GM21360 (cell line): ENCODE data around the gene BANP.
"Not testable (repeated sequence)": the region's sequence is repeated elsewhere in the genome, so short reads cannot be mapped to it uniquely, and the experiment has no call there.

Source experiments
- ATAC-seq: cut with Tn5 transposase; IDR thresholded peaks from one replicate; pipeline ENCODE4 v1.9.1; 2021; ENCODE audit warnings: mild to moderate bottlenecking, moderate library complexity; ENCODE audit not compliant: unreplicated experiment

BANP gene

DNA sequence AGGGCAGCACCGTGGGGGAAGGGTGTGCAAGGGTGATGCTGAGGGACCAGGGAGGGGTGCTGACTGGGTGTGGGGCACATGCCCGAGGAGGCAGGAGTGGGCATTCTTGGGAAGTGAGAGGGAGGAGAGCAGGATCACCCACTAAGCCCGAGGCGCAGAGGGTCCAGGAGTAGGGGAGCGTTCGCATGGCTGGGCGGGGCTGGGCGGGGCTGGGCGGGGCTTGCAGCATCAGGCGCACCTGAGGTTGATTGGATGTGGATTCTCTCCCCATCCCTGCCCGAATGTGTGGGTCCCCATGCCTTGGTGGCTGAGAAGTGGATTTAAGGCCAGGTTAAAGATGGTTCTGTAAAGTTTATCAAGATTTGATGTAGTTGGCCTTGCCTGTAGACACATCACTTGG lies 14.2 kb downstream of the BANP start:
- ATAC-seq, result no peak

DNA sequence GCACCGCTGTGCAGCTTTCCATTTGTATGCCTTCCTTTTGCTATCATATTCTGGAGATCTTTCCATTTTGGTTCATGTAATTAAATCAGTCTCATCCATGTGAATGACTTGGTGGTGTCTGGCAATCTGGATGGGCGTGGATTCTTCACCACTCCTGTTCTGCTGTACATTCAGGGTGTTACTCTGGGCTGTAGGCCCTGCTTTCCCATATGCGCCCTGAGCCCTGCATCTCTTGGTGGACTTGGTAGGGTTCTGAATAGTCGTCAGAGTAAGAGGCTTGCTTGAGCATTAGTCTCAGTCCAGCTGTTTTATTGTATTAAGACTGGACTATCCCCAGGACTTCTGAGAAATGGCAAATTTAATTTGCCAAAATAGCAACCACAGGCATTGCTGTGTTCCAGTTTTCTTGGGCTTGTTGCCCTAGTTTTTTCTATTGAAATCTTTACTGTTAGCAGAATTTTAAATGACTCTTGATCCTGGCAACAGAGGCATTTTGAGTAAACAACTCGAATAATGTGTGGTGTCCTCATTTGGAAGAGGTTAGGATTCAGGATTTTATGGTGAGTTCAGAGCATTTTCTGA lies 14.9 kb downstream of the BANP start:
- ATAC-seq, result no peak

DNA sequence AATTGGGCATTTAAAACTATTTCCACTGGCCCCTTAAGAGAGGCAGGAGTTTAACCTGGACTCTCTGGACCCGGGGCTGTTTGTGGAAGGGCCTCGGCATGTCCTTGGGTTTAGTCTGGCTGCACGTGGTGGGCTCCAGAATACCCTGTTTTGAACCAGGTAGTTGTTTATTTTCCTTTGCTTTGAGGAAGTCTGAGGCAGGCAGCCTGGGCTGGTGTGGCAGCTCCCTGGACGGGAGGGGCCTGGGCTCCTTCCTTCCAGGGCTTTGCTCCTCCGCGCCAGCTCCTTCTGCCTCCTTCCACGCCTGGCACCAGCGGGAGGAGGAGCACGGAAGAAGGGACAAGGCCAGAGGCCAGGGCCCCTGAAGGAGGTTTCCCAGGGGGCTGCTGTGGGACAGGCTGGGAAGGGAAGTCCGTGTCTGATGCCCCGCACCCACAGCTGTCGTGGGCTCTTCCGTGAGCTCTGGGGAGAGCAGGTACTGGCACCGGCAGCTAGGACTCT lies 15.5 kb downstream of the BANP start:
- no peak for ATAC-seq

DNA sequence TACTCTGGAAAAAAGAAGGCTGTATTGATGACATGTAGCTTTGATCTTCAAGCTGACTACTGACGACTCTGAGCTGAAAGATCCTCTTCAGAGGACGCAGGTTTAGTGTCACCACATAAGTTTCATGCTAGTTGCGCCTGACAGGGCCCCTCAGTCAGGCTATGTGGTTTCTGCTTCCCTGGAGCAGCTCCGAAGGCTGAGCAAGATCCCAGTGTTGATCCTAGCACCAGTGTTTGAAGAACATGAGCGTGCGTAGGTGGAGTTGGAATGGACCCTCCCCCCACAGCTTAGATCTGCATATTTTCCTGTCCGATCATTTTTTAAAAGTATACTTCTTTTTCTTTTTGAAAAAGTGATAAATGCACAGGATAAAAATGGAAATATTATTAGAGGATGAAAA lies 17.3 kb downstream of the BANP start:
- no peak for ATAC-seq

DNA sequence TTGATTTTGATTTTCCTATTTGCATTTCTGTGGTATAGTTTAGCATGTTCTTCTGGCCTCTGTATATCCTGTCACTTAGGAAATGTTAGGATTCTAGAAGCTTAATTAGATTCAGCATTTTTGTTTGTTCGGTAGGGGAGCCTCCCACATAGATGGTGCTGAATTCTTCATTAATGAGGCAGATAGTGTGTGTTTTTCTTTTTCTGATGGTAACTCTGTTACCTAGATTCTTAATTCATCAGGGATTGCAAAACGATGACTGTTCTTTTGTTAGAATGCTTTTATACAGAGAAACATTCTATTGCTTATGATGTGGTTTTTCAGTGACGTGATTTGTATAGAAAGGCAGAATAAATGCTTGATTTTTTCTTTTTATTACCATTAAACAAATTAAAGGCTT lies 19.0 kb downstream of the BANP start:
- no peak for ATAC-seq

DNA sequence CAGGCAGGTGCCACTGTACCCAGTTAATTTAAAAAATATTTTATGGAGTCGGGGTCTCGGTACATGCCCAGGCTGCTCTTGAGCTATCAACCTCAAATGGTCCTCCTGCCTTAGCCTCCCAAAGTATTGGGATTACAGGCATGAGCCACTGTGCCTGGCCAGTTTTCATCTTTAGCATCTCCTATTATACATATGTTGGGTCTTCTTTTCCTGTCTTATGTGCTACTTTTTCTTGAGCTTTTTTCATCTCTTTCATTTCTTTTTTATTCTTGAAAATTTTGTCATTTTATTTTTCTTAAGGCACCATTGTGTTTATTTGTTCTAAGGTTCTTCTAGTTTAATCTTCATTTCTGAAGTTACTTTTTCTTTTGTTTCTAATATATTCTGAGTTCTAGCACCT lies 20.7 kb downstream of the BANP start:
- ATAC-seq, result no peak

DNA sequence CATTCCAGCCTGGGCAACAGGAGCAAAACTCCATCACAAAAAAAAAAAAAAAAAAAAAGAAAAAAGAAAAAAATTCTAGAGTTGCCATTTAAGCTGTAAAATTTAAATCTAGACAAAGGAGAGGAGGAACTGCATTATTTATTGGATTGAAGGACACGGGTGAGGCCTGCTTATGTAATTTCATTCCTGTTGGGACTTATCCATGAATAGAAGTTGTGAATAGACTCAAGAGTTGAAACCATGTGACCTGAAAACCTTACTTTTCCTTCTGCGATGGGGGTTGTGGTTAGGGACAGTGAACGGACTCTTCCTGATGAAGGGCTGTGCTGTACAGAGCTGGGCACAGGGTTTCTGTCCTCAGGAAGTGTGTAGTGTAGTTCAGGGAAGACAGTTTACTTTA lies 22.5 kb downstream of the BANP start:
- ATAC-seq, result no peak

DNA sequence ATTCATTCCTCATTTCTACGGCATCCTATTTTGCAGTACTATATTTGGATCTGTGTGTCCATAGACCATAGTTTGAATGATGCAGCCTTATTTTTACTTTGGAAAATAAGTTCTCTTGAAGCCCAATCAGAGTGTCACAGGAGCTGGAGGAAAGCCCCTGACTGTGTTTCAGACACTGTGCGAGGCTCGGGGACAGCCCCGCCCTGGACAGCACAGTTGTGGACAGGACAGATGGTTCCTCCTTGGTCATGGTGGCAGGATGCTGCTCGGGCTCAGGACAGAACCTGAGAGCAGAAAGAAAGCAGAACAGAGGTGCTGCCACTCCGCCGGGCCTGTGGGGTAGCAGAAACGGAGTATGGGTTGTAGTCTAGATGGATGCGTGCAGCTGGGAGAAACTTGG lies 22.9 kb downstream of the BANP start:
- no peak for ATAC-seq

DNA sequence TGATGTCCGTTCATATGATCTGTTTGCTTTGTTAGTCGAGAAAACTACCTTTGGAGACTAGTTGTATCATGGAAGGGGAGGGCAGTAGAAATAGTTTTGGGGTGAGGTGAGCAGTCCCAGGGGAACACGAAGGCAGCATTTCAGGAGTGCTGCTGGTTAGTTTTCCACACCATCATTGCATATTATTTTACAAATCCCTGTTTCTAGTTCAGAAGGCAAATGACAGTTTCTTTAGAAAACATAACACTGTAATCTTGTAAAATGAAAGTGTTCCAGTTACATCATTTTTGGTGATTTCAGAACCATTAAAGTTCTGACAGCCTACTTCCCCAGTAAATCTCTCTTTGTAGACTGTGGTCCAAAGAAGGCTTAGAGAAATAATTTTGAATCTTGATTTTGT lies 25.4 kb downstream of the BANP start:
- no peak for ATAC-seq

DNA sequence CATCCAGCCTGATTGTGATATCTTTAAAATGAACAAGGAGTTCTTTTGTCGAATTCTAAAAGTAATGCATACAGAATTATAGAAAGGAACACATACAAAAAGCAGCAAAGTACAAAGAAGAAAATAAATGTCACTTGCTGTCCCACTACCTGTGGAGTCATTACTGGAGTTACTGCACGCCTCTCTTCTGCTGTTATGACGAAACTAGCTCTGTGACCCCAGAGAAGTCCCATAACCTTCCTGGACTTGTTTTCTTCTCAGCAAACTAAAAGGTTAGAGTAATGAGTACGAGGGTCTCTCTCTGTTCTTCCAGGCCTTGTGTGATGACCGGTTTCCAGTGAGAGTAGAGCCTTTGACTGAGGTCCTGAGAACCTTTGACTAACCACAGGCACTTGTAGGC lies 26.9 kb downstream of the BANP start:
- ATAC-seq, result no peak

DNA sequence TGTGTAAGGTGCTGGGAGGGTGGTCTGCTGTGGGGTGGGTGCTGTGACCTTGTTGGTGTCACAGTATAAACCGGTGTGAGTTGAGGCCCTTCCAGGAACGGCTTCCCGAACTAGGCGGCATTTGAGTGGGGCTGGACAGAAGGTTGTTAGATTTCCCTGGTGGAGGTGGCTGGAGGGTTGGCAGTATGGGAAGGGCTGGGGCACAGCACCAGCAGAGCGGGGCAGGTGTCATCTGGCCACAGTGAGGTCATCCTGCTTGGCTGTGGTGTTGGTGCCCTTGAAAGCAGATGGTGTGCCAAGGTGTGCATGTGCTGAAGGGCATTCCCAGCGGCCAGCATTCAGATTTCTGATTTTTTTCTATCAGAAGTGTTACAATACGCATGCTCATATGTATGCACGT lies 28.1 kb downstream of the BANP start:
- ATAC-seq, result no peak

DNA sequence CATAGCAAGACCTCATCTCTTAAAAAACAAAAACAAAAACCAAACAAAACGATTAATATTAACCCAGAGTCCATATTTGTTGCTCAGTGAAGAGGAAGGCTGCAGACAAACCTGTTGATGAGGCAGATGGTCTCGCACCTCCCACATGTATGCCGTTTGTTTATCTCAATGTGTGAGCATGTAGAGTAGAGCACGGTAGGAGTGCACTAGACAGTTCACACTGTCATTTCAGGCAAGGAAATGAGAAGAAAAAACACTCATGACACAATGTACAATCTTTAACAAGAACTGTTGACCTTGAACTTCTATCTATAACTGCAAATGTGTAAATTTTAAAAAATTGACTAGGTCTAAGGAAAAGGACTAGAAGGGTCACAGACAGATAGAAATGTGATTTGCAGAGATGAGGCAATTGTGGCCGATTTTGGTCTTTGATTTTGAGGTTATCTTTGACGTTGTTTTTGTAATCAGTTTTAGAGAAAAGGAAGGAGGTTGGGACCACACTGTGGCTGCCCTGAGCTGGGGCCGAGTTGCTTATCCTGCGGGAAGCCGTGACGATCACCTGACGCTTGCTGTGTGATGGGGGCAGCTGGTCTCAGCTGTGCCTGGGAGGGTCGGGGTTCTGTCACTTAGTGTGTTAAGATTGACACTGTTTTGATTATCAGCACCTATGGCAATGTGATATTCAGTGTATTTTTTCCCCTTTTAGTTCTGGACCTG lies 28.8 kb downstream of the BANP start:
- not testable (repeated sequence) for ATAC-seq

DNA sequence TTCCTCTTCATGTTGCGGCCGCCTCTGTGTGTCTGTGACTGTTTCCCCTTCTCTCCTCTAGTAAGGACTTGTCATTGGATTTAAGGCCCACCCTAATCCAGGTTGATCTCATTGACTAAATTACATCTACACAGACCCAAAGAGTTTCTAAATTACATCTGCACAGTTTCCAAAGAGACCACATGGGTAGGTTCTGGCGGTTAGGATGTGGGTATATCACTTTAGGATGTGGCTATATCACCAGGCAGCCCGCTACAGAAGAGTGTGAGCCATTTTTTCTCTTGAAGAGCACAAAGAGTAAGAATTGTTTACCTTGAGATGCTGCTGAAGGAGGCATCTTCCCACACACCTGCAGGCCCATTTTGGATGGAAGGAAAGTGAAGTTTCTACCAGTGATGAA lies 30.1 kb downstream of the BANP start:
- ATAC-seq, result not testable (repeated sequence)

DNA sequence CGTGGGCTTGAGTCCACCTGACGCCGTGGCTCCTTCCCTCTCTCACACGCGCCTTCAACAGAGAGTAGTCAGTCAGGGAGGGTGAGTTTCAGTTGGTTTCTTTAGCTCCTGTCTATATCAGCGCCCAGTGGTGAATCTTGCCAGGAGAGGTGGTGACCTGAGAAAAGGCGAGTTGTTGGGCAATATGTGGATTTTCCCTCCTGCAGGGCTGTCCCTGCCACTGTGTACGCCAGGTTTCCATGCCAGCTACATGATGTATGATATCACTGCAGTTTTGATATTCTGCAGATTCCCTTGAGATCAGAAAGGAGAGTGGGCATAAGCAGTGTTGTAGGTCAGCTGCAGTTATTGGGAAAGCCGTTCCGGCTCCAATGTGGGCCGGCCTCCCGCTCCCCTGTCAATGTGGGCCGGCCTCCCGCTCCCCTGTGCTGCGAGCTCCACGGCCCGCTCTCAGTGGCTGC lies 31.4 kb downstream of the BANP start:
- ATAC-seq, result no peak

DNA sequence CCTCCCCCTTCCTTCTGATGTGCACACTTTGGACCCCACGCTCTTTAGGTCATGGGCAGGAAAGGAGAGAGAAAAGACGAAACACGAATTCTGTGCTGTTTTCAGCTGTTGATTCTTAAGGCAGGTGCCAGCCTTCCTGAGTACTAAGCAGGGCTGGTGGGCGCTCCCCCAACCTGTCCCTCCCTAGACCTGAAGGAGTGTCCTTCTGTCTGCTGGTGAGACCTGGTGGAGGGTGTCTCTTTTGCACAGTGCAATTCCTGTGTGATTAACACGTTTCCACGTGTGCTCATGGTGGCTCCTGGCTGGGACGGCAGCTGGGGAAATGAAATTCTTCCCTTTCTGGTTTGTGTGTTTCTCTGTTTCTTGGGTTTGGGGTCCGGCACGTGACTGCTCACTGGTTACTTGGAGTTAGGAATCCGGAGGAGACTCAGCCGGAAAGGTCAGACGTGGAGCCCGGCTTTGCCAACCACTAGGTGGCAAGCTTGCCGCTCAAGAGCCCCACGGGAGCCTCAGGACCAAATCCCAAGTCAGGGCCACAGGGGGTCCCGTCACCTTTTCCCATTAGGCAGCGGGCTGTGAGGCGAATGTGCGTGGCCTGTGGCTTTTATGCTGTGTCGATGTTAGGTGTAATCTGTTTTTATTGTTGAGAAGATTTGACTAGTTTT lies 32.0 kb downstream of the BANP start:
- not testable (repeated sequence) for ATAC-seq

DNA sequence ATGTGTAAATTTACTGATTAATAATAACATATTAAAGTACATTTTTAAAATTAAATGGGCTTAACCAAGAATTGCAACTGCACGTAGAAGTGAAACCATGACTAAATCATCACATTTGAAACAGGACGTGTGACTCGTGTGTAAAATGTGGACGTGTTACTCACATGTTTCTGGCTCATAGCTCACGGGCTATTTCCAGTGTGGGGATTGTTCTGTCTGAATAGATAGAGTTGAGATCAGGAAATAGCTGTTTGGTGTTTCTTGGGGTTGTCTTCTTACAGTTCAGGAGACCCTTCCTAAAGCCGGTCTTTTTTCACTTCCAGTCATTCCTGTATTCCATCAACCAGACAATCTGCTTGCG lies 32.5 kb downstream of the BANP start:
- ATAC-seq, result not testable (repeated sequence)

DNA sequence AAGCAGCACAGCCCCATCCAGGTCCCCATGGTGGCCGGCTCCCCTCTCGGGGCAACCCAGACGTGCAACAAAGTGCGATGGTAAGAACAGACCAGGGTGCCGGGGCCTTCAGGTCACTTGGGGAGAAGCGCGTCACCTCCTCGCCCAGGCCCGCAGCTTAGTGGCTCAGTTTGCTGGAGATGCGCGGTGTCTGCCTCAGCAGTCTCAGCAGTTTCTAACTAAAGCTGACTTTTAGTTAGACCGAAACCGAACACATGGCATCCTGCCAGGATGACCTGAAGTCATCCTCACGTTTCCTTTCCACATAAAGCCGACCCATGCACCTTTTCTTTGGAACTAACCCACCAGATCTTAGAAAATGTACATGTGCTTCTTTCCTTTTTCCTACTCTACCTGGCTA lies 32.9 kb downstream of the BANP start:
- ATAC-seq, result not testable (repeated sequence)

DNA sequence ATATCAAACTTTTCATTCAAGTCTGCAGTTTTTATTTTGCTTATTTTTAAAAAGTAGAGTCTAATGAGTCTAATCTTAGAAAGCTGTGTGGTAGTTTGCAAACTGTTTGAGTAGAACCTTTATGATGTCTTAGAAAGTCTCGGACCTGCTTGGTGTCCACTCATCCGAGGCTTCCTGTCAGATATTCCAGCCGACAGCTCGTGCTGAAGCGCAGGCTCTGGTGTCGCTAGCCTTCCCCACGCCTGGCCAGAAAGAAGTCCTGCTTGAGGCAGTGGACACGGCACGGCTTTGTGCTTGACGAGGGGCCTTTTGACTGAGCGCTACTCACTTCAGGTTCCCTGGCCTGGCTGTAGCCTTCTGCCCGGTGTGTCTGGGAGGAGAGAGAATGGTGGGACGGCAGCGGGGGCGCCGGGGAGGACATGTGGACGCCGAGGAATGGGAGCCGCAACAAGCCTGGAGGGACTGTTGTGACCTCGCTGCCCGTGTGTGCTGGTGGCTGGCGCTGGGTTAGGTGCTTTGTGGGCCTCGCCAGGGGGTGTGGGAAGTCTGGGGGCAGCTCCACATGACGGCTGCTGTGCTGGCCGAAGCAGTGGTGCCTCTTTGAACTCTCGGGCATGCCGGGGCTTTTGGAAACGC lies 33.5 kb downstream of the BANP start:
- ATAC-seq, result no peak

DNA sequence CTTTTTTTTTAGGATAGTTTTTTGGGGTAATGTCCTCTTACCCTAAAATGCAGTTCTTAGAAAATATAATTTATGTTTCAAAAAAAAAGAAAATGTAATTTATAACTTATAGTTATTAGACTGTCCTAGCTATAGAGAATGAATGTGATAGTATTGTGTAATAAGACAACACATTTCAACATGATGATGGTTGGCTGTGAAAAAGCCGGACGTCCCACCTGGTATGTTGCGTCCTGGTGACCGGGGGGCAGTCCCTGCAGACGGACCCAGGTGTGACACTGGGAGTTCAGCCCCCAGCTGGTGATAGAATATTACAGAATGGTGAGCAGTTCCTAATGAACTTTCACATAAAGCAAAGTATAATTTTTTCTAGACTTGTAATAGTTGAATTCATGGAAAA lies 34.3 kb downstream of the BANP start:
- not testable (repeated sequence) for ATAC-seq

DNA sequence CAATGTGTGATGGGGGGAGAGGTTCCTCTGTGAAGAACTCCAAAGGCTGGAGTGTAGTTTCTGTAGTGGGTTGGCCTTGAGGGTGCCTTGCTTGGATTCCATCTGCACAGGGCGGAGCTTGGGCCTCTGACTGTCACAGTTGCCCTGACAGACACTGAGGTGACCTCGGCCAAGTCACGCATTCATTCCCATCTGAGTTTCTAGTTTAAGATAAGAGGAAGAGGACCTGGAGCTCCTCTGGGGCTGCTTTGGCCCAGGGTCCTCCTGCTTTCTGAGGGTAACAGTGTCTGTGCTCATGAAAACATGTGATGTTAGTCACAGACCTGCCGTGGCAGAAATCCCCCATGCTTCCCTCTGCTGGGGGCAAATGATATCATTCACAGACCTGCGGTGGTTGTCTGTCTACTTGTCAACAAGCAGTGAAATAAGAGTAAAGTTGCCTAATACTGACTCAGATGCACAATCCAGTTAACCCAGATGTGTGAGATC lies 35.2 kb downstream of the BANP start:
- ATAC-seq, result not testable (repeated sequence)

DNA sequence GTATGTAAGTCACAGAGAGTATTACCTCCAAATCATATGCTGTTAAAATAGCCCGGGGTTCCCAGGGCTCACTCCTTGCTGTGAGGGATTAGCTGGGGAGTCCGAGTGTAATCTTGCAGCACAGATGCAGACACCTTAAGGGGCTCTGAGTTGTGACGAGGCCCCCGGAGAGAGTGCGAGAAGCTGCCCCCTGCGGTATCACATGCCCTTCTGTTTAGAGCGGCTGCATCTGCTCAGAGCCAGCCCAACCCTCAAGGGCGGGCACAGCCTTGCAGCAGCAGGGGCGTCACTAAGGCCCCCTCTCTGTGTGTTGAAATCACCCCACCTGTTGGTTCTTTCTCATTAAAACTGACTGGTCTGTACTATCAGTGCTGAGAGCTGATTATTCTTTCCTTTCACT lies 37.4 kb downstream of the BANP start:
- not testable (repeated sequence) for ATAC-seq
